ENCODE measurements around the gene DARS1. TPM values are rescaled to one million over a fixed set of nuclear protein-coding genes. Genes with fewer than 3 reads are reported as not detected.

The DARS1 gene
- polyA plus RNA-seq, 3 donors, result 129 to 152 (median 139) TPM

DNA sequence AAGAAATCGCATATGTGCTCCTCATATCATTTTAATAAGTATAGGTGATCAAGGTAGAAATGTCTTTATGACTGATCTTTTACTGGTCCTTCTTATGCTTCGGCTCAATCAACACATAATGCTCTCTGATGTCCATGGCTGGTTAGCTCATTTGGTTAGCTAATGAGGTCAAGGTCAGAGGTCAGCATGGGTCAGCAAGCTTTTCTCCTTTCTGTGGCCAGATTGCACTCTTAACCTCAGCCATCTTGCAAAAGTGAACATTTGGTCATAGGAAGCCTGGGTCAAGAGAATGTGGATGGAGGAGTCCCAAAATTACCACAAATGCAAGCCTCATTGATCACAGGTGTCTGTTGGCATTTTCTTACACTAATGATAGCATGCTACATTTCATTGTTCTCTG is 35.4 kb upstream of the DARS1 start:
- no peak for DNase-seq

DNA sequence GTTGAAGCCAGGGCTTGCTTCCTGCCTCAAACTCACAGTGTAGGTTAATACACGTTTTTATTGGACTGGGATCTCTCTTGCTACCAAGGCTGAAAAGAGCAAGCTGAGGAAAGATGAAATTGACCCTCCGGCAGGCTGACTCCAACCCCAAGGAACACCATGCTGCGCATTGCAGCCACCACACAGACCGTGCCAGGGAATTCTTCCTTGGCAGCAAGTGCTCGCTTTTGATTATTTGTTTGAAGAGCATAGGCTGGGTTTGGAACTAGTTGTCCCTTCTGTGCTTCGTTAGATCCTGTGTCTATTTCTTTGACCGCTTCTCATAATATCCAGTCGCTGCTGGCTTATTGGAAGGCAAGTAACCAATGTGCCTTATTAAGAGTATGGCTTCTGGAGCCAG is 34.4 kb upstream of the DARS1 start:
- DNase-seq, result no peak

DNA sequence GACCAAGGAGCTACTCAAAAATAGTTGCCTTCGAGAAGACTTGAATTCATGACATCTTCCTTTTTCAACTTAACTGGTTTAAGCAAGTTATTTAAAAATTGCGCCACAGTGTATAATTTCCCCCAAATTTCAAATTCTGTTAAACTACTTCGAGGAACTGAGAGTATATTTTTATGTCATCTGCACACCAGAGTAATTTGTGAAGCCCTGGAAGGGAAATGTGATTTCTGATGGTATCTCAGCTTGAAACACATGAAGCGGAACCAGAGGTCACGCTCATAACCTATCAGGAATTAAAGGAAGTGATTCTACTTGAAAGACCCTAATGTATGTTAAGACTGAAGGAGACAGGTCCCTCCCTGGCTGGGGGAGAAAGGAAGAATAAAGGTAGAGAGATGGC is 33.9 kb upstream of the DARS1 start:
- DNase-seq, result no peak

- no peak for DNase-seq
These were observed 32.4 kb upstream of the DARS1 start for GRCh38 chr2:136017786-136018185.

DNA sequence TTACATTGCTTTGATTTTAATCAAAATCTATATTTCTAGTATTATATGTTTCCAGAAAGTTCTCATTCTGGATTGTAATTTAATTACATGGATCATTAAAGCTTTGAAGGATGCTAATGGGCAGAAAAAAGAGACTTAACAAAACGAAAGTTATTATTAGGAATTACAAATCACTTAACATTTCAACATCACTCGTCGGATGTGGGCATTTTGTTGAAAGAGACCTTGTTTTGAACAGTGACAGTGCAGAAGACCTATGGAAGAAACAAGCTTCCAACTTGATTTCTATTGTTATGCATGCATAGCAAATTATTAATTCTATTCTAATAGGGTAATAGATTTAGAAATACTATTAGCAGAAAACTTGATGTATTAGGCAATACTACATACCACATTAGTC is 31.4 kb upstream of the DARS1 start:
- no peak for DNase-seq

GRCh38 chr2:136016427-136016826 is 31.0 kb upstream of the DARS1 start:
- no peak for DNase-seq

GRCh38 chr2:136015699-136016098 is 30.3 kb upstream of the DARS1 start:
- DNase-seq, result no peak

DNA sequence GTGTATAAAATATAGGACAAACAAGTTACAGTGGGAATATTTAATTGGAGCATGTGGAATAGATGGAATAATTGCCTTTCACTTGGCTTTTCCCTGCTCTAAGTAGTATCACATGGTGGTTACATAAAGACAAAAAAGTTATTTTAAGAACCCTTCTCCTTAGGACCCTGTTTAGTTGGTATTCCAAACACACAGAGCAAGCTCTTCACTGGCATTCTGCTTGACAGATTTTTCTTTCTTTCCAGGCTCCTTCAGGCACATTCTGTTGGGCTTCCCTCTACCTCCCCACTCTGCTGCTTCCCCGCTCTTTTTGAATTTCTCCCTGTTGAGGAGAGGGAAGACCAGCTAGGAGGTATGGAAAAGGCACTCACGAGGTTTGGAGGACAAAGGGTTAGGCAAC is 29.0 kb upstream of the DARS1 start:
- no peak for DNase-seq

GRCh38 chr2:136013955-136014354 is 28.5 kb upstream of the DARS1 start:
- DNase-seq, result peak; percentile 58

DNA sequence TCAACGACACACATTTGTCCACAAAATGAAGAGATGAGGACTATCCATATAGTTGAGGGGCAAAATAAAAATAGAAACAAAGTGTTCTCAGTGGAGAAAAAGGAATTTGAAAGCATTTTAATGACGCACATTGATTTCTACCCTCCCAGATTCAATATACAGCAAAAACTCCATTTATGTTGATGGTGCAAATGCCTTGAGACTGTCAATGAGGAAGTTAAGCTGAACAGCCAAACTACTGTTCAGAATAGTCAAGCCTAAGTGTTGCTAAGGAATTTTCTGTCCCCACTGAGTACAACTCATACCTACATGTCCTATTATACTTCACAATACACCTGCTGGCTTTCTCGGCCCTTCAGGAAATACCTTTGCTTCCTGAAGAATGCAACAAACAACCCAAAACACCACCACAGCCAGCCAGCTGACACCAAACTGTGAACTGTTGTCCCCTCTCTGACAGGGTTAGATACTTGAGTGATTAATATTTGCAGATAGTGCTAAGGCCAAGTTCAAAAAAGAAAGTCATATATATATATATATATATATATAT is 27.8 kb upstream of the DARS1 start:
- DNase-seq, result no peak

GRCh38 chr2:136012315-136012714 is 26.9 kb upstream of the DARS1 start:
- DNase-seq, result no peak

GRCh38 chr2:136010126-136010525 is 24.7 kb upstream of the DARS1 start:
- no peak for DNase-seq

GRCh38 chr2:136008205-136008865 is 22.9 kb upstream of the DARS1 start:
- DNase-seq, result no peak

DNA sequence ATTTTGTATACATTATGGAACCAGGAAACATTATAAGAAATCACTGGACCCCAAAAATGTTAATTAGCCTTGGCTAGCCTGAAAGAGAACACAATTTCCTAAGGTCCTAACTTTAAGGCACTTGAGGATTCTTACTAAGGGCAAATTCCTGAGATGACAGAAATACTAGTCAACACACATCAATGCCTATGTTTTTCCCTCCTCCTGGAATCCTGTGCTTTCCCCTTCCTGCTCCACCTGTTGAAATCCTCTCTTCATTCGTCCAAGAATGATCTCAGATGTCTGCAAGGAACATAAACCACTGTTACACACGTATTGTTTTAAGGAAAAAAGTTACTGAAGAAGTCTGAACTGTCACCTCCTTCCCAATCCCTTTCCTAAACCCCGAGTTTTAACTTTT is 21.2 kb upstream of the DARS1 start:
- no peak for DNase-seq

GRCh38 chr2:136005462-136006196 is 20.2 kb upstream of the DARS1 start:
- DNase-seq, result no peak

DNA sequence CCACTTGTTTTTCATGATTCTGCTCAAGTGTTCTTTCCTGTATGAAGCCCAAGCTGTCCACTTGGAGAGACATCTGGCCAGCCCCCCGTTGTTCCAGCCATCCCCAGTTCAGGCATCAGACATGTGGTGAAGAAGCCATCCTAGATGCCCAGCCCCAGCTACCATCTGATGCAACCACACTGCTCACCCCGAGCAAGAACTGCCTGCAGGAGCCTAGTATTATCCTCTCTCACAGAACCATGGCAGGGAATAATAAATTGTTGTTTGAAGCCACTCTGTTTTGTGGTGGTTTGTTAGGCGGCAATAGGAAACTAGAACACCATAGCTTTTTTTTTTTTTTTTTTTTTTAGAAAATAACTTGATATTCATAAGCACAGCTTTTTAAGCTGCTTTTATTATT is 19.5 kb upstream of the DARS1 start:
- no peak for DNase-seq

DNA sequence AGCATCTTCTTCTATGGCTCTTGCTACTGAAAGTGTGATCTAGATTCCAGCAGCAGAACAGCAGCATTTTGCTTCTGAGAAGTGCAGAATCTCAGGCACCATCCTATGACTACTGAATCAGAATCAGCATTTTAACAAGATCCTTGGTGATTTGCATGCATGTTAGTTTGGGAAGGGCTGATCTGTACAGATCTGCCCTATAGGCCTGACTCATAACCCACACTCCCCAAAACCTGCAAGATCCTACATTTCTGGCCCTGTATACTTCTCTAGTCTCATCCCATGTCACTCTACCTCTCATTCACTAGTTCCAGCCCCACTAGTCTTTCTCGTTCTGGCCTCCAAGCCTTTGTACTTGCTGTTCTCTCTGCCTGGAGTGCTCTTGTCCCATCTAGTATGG is 15.7 kb upstream of the DARS1 start:
- DNase-seq, result no peak

GRCh38 chr2:136000502-136000901 is 15.1 kb upstream of the DARS1 start:
- DNase-seq, result no peak

- DNase-seq, result no peak
These were observed 14.5 kb upstream of the DARS1 start for GRCh38 chr2:135999899-136000298.

GRCh38 chr2:135998879-135999278 is 13.5 kb upstream of the DARS1 start:
- no peak for DNase-seq

DNA sequence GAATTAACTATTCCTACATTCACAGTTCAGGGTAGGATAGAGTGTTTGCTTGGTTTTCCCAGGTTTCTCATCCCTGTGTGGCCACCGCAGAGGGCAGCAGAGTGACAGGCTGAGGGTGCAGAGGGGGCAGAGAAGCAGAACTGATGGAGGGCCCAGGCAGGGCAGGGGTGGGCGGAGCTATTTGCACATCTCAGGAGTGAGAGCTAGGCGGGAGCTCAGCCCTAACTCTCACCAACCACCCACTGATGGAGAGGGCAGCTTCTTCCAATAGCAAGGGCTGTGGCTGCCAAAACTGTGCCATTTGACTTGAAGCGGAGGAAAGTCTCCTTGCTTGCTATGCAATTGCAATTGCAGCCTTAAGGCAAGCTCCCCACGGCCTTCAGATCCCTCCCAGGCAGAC is 12.0 kb upstream of the DARS1 start:
- DNase-seq, result no peak

DNA sequence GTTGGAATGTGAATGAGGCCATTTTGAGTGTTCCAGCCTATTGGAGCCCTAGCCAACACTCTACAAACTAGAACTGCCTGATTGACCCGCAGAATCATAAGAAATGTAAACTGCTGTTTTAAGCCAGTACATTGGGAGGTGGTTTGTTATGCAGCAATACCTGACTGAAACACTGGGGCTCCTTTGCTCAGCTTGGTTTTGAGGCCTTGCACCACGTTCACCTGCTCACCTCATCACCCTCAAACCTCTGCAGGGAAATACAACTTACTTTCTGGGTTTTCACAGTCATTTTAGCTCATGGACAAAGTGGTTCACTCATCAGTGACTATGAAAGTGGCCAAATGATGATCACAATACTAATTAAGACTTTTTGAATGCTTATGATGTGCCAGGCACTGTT is 10.9 kb upstream of the DARS1 start:
- DNase-seq, result no peak

DNA sequence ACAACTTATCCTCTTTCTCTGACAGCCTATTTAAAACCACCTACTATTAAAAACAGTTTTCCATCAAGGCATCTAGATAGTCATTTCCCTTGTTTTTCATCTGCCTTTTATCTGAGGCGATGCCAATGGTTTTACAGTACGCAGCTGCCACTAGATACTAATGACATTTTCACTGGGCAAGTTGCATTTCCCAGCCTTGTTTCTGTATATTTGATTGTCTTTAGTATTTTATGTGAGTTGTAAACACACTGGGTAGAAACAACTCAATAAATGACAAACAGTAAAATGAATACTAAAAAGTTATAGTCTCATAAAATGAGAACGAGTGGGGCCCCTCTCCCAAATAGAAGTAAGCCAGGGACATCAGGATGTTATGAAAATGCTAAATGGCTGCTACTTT is 8.9 kb upstream of the DARS1 start:
- no peak for DNase-seq

GRCh38 chr2:135993421-135993820 is 8.0 kb upstream of the DARS1 start:
- DNase-seq, result no peak
